SK-N-SH (cell line): ENCODE results near the gene CCDC149.

ENCODE experiments used
- CTCF ChIP-seq: fragments of 200-600 bp; sonication (generic); IDR thresholded peaks from 2 replicates; pipeline ENCODE4 v1.6.1; 2017; ENCODE audit warnings: antibody characterized with exemption, mild to moderate bottlenecking, moderate library complexity
- EP300 ChIP-seq, 2 experiments: IDR thresholded peaks; 2 replicates each; pipeline versions ENCODE4 v1.4.0 to v1.6.1; 2012; ENCODE audit warnings: borderline replicate concordance in 1 of 2, low read depth in 1 of 2, low read length in 1 of 2
- EZH2phosphoT487 ChIP-seq: fragments of 200-600 bp; sonication (generic); IDR thresholded peaks from 2 replicates; pipeline ENCODE4 v1.6.1; 2017; ENCODE audit warnings: low read depth, mixed run types, mild to moderate bottlenecking, antibody characterized with exemption, moderate library complexity, borderline replicate concordance
- FOXM1 ChIP-seq: IDR thresholded peaks from 2 replicates; pipeline ENCODE4 v1.4.0; 2012; ENCODE audit warnings: low read depth, mild to moderate bottlenecking
- POLR2AphosphoS5 ChIP-seq: IDR thresholded peaks from 2 replicates; pipeline ENCODE4 v1.6.1; 2012; ENCODE audit warnings: low read depth, low read length
- RAD21 ChIP-seq: IDR thresholded peaks from 2 replicates; pipeline ENCODE4 v1.6.1; 2012; ENCODE audit warnings: mild to moderate bottlenecking, low read length
- RFX5 ChIP-seq: IDR thresholded peaks from 2 replicates; pipeline ENCODE4 v1.6.1; 2012; ENCODE audit warnings: mild to moderate bottlenecking, improper control_type of control experiment, low read length
- TCF12 ChIP-seq: IDR thresholded peaks from 2 replicates; pipeline ENCODE4 v1.4.0; 2012
- TF ChIP-seq, protein P1 (sequence below): IDR thresholded peaks from 2 replicates; pipeline ENCODE4 v1.6.1; 2012; ENCODE audit warnings: mild to moderate bottlenecking, low read depth, low read length, moderate library complexity
- TF ChIP-seq, protein P2 (sequence below): IDR thresholded peaks from 2 replicates; pipeline ENCODE4 v1.4.0; 2012; ENCODE audit warnings: low read depth, borderline replicate concordance
- TF ChIP-seq, protein P3 (sequence below): IDR thresholded peaks from 2 replicates; pipeline ENCODE4; 2012

DNA sequence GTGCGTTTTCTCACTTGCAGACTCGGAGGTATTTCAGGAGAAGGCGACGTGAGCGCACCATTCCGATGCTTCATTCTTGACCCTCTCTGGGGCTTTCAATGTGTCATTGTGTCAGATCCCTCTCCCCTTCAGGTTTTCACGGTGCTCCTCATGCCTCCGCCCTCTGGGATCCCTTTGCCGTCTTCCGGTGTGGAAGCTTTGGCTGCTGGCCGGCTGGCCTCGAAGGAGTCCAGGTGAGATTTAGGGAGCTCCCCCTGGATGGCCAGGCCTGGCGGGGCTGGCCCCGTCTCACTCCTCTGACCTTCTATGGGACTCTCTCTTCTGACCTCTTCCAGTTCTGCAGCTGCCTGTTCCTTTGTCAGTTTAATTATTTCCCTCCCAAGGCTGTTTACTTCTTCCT lies 104.6 kb downstream of the CCDC149 start:
- TF ChIP-seq CTCF (no peak), TCF12 (no peak), POLR2AphosphoS5 (no peak), RAD21 (no peak), EP300 (IDR thresholded peaks at IDR 0.05; ENCODE audit: borderline replicate concordance in 1 of 2, low read depth in 1 of 2, low read length in 1 of 2) (no peak), EZH2phosphoT487 (no peak), FOXM1 (no peak), RFX5 (no peak)
- TF ChIP-seq, protein P1, sequence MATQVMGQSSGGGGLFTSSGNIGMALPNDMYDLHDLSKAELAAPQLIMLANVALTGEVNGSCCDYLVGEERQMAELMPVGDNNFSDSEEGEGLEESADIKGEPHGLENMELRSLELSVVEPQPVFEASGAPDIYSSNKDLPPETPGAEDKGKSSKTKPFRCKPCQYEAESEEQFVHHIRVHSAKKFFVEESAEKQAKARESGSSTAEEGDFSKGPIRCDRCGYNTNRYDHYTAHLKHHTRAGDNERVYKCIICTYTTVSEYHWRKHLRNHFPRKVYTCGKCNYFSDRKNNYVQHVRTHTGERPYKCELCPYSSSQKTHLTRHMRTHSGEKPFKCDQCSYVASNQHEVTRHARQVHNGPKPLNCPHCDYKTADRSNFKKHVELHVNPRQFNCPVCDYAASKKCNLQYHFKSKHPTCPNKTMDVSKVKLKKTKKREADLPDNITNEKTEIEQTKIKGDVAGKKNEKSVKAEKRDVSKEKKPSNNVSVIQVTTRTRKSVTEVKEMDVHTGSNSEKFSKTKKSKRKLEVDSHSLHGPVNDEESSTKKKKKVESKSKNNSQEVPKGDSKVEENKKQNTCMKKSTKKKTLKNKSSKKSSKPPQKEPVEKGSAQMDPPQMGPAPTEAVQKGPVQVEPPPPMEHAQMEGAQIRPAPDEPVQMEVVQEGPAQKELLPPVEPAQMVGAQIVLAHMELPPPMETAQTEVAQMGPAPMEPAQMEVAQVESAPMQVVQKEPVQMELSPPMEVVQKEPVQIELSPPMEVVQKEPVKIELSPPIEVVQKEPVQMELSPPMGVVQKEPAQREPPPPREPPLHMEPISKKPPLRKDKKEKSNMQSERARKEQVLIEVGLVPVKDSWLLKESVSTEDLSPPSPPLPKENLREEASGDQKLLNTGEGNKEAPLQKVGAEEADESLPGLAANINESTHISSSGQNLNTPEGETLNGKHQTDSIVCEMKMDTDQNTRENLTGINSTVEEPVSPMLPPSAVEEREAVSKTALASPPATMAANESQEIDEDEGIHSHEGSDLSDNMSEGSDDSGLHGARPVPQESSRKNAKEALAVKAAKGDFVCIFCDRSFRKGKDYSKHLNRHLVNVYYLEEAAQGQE: no peak
- TF ChIP-seq, protein P2, sequence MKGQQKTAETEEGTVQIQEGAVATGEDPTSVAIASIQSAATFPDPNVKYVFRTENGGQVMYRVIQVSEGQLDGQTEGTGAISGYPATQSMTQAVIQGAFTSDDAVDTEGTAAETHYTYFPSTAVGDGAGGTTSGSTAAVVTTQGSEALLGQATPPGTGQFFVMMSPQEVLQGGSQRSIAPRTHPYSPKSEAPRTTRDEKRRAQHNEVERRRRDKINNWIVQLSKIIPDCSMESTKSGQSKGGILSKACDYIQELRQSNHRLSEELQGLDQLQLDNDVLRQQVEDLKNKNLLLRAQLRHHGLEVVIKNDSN: no peak
- TF ChIP-seq, protein P3, sequence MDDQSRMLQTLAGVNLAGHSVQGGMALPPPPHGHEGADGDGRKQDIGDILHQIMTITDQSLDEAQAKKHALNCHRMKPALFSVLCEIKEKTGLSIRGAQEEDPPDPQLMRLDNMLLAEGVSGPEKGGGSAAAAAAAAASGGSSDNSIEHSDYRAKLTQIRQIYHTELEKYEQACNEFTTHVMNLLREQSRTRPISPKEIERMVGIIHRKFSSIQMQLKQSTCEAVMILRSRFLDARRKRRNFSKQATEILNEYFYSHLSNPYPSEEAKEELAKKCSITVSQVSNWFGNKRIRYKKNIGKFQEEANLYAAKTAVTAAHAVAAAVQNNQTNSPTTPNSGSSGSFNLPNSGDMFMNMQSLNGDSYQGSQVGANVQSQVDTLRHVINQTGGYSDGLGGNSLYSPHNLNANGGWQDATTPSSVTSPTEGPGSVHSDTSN: no peak
